ENCODE measurements around the gene TMEM208.
A peak's percentile ranks its signal among the peaks of the same experiment; 100 is the strongest.

The TMEM208 gene

GRCh38 chr16:67196881-67197280, 30.0 kb upstream of the TMEM208 start:
- H3K27ac ChIP-seq = peak overlapping the region; percentile 92
- POLR2A ChIA-PET (ENCODE audit: low non-redundant PET) = no interaction called here
- TF ChIP-seq CTCF (conservative IDR thresholded peaks at IDR 0.05; ENCODE audit: low read depth) = no peak
- CTCF ChIA-PET = interaction anchor here (0.5 to 4.5 kb wide), 5 partner anchors 10 to 179 kb away, joined by 3 to 19 read pairs (median 6); no protein-coding TSS in a partner anchor
- DNase-seq (ENCODE audit: low spot score) = no peak

- POLR2A ChIA-PET (ENCODE audit: low non-redundant PET) = interaction anchor here (0.6 to 0.8 kb wide), 2 partner anchors 19 to 49 kb away, joined by 3 read pairs; partner anchors contain the start of gene FHOD1
- TF ChIP-seq CTCF (conservative IDR thresholded peaks at IDR 0.05; ENCODE audit: low read depth) = no peak
- H3K27ac ChIP-seq = peak overlapping the region; percentile 92
- DNase-seq (ENCODE audit: low spot score) = no peak
- CTCF ChIA-PET = interaction anchor here (0.5 to 4.5 kb wide), 13 partner anchors 10 to 650 kb away, joined by 3 to 20 read pairs (median 4); partner anchors contain the start of genes FHOD1 and TMEM208
These were observed 29.2 kb upstream of the TMEM208 start for GRCh38 chr16:67197704-67198103.

- H3K27ac ChIP-seq = peak overlapping the region; percentile 92
- peak; percentile 81 for DNase-seq (ENCODE audit: low spot score)
- peak; percentile 61 for TF ChIP-seq CTCF (conservative IDR thresholded peaks at IDR 0.05; ENCODE audit: low read depth)
These were observed 28.6 kb upstream of the TMEM208 start for GRCh38 chr16:67198238-67198734.

GRCh38 chr16:67199011-67199807, 27.7 kb upstream of the TMEM208 start, which contains the start of gene ELMO3:
Gene ELMO3, plus strand, starts transcription at chr16:67199131. Its CDS starts 196 bp downstream, at chr16:67199327.
- POLR2A ChIA-PET (ENCODE audit: low non-redundant PET) = no interaction called here
- peak within 1 kb of the TSS; percentile 92 for H3K27ac ChIP-seq
- DNase-seq (ENCODE audit: low spot score) = peak; percentile 89
- TF ChIP-seq CTCF (conservative IDR thresholded peaks at IDR 0.05; ENCODE audit: low read depth) = peak; percentile 71
- CTCF ChIA-PET = interaction anchor here (0.6 to 4.5 kb wide), 14 partner anchors 9 to 488 kb away, joined by 3 to 20 read pairs (median 4); partner anchors contain the start of genes FHOD1, NOL3 and TMEM208

More at GRCh38 chr16:67198238-67198734, 28.6 kb upstream of the TMEM208 start:
- POLR2A ChIA-PET (ENCODE audit: low non-redundant PET) = interaction anchor here (0.6 to 0.8 kb wide), 2 partner anchors 20 to 49 kb away, joined by 3 read pairs; partner anchors contain the start of gene FHOD1
- CTCF ChIA-PET = interaction anchor here (0.5 to 4.5 kb wide), 18 partner anchors 9 to 651 kb away, joined by 3 to 20 read pairs (median 4); partner anchors contain the start of genes FHOD1 and TMEM208

- ChIA-PET POLR2A (ENCODE audit: low non-redundant PET) (interaction anchor here (0.6 kb wide), 1 partner anchor 240 kb away, joined by 4 read pairs; no protein-coding TSS in a partner anchor), CTCF (interaction anchor here (0.6 to 4.5 kb wide), 7 partner anchors 8 to 488 kb away, joined by 3 to 20 read pairs (median 4); partner anchors contain the start of gene NOL3)
- DNase-seq (ENCODE audit: low spot score) = peak; percentile 36
- TF ChIP-seq CTCF (conservative IDR thresholded peaks at IDR 0.05; ENCODE audit: low read depth) = peak; percentile 58
- H3K27ac ChIP-seq = peak overlapping the region; percentile 92
These were observed 27.1 kb upstream of the TMEM208 start for GRCh38 chr16:67199808-67200198.

GRCh38 chr16:67200491-67200890, 26.4 kb upstream of the TMEM208 start:
- POLR2A ChIA-PET (ENCODE audit: low non-redundant PET) = interaction anchor here (0.6 kb wide), 1 partner anchor 240 kb away, joined by 4 read pairs; no protein-coding TSS in a partner anchor
- TF ChIP-seq CTCF (conservative IDR thresholded peaks at IDR 0.05; ENCODE audit: low read depth) = no peak
- no peak for DNase-seq (ENCODE audit: low spot score)
- peak overlapping the region; percentile 92 for H3K27ac ChIP-seq
- CTCF ChIA-PET = interaction anchor here (0.6 to 4.5 kb wide), 2 partner anchors 11 to 22 kb away, joined by 3 to 19 read pairs; no protein-coding TSS in a partner anchor

Measured in RWPE1 (cell line).